Activated CD8-positive, alpha-beta memory T cell treated with anti-CD3 and anti-CD28 coated beads for 4 hours (primary cell): ENCODE measurements around the gene GALNT10.

Experiments
- DNase-seq, 2 donors: peaks; one replicate each; pipeline ENCODE4 v3.0.0-alpha.2; 2020; ENCODE audit warnings: low read depth in 2 of 2

GALNT10 gene

GRCh38 chr5:154202379-154203260 is 12.1 kb downstream of the GALNT10 start:
- no peak for DNase-seq

- DNase-seq, result no peak
Observed at GRCh38 chr5:154203798-154204578, 13.5 kb downstream of the GALNT10 start.

DNA sequence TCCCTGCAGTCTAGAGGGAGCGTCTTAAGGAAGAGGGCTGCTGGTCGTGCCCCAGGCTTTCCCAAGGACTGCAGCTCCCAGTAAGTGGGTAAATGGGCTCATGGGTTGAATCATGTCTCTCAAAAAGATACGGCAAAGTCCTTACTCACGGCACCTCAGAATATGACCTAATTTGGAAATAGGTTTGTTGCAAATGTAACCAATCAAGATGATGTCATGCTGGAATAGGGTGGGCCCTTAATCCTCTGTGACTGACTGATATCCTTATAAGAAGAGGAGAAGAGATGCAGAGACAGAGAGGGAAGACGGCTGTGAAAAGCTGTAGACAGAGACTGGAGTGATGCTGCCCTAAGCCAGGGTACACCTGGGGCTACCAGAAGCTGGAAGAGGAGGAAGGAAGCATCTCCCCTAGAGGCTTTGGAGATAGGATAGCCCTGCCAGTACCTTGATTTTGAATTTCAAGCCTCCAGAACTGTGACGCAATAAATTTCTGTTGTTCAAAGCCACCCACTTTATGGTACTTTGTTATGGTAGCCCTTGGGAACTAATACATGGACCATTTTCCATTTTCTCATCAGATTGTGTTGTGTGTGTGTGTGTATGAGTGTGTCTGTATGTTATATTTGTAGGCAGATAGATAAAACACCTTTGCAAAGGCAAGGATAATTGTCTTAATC is 15.0 kb downstream of the GALNT10 start:
- DNase-seq, result no peak

DNA sequence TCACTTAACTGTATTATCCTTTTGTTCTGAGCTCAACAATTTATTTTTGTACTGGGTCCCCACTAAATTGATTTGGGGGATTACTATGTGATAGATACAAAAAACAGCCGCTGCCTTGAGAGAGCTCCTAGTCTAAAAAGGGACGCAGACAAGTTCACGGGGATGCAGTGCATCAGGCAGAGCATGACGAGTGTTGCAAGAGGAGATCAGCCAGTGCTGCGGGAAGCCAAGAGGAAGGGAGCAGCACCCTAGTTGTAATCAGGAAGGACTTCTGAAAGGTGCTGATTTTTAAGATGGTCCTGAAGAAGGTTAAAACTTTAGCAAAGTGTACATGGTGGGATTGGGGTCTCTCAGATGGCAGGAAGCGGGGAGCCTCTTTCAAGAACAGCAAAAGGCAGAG is 15.8 kb downstream of the GALNT10 start:
- no peak for DNase-seq

DNA sequence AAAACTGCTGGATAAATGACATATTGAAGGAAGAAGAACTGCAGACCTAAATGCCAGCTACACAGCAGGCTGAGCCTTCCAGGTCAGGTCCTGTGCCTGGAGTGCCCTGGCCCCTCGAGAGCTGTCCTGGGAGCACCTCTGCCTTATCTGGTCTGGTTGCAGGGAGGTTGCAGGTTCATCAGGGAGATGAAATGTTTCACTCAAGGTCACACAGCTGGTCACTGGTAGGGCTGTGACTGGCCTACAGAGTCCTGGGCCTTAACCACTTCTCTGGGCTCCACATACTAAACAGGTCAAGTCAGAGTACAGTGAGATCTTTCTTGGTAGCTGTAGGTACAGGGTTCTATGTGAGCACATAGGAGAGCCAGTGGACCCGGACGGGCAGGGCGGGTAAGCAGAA is 16.7 kb downstream of the GALNT10 start:
- no peak for DNase-seq

DNA sequence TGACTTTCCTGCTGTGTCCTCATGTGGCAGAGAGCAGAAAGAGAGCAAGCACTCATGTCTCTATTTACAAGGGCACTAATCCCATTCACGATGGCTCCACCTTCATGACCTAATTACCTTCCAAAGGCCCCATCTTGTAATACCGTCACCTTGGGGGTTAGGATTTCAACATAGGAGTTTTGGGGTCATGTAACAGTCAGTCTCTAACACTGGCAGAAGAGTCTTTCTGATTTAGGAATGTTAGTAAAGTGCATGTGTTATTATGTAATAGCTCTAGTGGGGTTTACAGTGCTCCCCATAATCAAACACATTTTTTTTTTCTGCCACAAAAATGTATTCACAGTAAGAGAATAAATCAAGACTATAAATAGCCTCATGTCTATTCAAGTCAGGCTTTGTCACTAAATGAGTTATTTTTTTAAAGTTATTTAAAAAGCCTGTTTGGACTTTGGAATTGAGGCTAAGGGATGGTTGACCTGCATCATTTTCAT is 19.1 kb downstream of the GALNT10 start:
- DNase-seq, result no peak

DNA sequence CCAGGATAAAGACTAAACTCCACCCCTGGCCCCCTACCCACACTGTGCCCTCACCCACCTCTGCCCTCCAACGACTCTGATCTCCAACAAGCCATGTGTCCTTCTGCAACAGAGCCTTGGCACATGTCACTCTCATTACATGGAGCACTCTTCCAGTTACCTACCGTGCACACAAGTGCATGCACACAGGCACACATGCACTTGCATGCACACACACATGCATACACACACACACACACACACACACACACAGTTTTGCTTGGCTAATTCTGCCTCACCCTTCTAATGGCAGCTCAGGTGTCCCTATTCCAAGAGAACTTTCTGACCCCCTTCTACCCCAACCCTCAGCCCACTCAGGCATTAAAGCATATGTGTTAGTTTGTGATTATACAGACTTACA is 19.6 kb downstream of the GALNT10 start:
- DNase-seq, result no peak

GRCh38 chr5:154211641-154212390 is 21.3 kb downstream of the GALNT10 start:
- DNase-seq, result no peak

GRCh38 chr5:154213592-154213991 is 23.1 kb downstream of the GALNT10 start:
- no peak for DNase-seq

GRCh38 chr5:154214371-154215106 is 24.0 kb downstream of the GALNT10 start:
- no peak for DNase-seq

- no peak for DNase-seq
Observed at GRCh38 chr5:154215571-154216325, 25.2 kb downstream of the GALNT10 start.

- DNase-seq, result no peak
Observed at GRCh38 chr5:154217462-154217861, 26.9 kb downstream of the GALNT10 start.

DNA sequence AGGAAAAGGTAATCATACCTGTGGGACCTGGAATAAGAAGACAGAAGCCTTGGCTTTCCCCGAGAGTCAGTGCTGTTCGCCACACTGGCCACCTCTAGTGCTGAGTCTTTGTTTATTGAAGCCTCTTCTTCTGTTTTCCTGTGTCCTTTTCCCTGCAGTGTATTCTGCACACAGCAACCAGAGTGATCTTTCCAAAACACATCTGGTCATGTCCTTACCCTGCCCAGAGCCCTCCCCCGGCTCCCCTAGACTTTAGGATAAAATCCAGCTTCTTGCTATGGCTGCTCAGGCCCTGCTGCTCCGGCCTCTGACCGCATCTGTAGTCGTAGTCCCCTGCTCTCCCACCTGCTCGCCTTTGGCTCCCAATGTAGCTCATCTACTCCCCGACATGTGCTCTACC is 28.3 kb downstream of the GALNT10 start:
- no peak for DNase-seq

DNA sequence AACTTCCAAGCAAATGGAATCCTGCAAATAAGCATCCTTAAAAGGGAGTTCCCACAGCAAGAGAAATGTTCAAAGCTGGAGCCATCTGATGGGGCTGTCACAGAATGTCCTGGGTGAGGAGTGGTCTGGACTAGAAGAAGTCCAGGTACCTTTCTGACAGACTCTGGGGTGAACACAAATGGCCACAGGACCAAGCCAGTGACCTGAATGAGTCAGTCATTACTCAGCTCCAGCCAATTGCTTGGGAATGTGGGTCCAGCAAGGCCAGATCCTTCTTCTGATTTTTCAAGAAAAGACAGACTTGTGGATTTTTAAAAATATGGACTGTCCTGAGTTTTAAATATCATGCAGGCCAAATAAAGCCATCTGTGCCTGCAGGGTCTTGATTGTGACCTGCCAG is 30.1 kb downstream of the GALNT10 start:
- DNase-seq, result no peak

GRCh38 chr5:154221371-154221896 is 30.9 kb downstream of the GALNT10 start:
- DNase-seq, result peak in 1 of 2 donors; percentile 19

DNA sequence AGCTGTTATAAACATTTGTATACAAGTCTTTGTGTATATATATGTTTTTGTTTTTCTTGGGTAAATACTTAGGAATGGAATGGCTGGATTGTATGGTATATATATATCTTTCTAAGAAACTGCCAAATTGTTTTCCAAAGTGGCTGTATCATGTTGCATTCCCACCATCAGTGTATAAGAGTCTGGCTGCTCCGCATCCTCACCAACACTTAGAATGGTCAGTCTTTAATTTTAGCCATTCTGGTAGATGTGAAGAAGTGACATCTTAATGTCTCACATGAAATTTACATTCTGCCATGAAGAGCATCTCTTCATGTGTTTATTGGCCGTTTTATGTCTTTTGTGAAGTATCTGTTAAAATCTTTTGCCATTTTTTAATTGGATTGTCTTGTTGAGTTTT is 31.9 kb downstream of the GALNT10 start:
- DNase-seq, result no peak

- no peak for DNase-seq
Observed at GRCh38 chr5:154223320-154223719, 32.8 kb downstream of the GALNT10 start.

DNA sequence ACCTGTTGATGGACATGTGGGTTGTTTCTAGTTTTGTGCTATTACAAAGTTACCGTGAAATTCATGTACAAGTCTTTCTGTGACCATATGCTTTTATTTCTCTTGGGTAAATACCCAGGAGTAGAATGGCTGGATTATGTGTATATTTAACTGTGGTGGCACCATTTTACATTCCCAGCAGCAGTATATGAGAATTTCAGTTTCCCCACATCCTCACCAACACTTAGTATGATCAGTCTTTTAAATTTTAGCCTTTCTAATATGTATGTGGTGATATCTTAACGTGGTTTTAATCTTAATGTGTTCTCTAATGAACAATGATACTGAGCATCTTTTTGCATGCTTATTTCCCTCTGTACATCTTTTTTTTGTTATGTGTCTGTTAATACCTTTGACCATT is 36.6 kb downstream of the GALNT10 start:
- DNase-seq, result no peak

DNA sequence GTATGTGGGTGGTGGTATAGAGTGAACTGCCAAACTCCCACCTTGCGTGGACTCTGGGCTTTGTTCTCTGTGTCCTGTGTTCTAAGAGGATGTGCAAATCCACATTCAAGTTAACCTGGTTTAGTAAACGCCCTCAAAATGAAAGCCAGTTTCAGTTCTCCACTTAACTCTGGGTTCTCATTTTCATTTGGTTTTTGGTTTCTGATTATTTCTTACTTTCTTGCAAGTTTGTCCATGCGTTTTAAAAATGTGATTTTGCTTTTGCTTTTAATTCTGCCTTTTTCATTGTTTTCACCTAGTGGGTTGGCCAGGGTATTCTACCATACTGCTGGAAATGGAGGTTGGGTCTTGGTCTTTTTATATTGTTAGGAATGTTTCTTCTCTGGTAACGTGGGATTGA is 38.2 kb downstream of the GALNT10 start:
- DNase-seq, result no peak

DNA sequence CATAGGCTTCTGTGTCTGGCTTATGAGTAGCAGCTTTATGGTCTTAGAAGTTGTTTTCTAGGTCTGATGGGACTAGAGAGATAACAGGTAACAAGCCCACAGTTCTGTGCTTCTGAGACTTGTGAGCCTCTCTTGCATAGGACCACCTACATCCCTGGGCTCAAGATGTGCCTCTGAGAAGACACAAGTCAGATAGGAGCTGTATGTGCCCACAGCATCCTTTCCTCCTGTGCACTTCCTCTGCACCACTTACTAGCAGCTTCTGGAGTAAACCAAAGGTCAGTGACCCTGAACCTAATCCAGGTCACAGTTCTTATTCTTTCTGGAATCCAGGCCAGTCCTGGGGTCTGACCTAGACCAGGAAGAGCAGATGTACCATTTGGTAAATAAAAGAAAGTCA is 40.0 kb downstream of the GALNT10 start:
- no peak for DNase-seq
